Nephron (organoid): ENCODE measurements around the gene SEMA5A.

ENCODE experiments used
- H3K27ac Mint-ChIP-seq, 3 experiments: 2 replicates each; pipeline ENCODE4 v1.8.0; 2020; ENCODE audit warnings: mixed read lengths in 3 of 3, mild to moderate bottlenecking in 2 of 3, moderate library complexity in 1 of 3
- H3K27me3 Mint-ChIP-seq: 2 replicates; pipeline ENCODE4 v1.8.0; 2021; ENCODE audit warnings: low read depth, mild to moderate bottlenecking, moderate library complexity, mixed read lengths
- H3K36me3 Mint-ChIP-seq: 2 replicates; pipeline ENCODE4 v1.8.0; 2020; ENCODE audit warnings: low read depth, mixed read lengths
- H3K4me1 Mint-ChIP-seq: 2 replicates; pipeline ENCODE4 v1.8.0; 2020; ENCODE audit warnings: mixed read lengths
- H3K4me3 Mint-ChIP-seq, 3 experiments: 2 replicates each; pipeline ENCODE4 v1.8.0; 2020; ENCODE audit warnings: mild to moderate bottlenecking in 3 of 3, mixed read lengths in 3 of 3, moderate library complexity in 2 of 3
- H3K9me3 Mint-ChIP-seq: 2 replicates; pipeline ENCODE4 v1.8.0; 2020; ENCODE audit warnings: mixed read lengths
- TF ChIP-seq, protein P1 (sequence below), 3 experiments: fragments of 200-600 bp; sonication (generic); IDR thresholded peaks; one replicate each; pipeline ENCODE4 v1.5.0; 2021; ENCODE audit warnings: antibody characterized with exemption in 3 of 3; ENCODE audit not compliant: unreplicated experiment in 3 of 3

Gene SEMA5A

DNA sequence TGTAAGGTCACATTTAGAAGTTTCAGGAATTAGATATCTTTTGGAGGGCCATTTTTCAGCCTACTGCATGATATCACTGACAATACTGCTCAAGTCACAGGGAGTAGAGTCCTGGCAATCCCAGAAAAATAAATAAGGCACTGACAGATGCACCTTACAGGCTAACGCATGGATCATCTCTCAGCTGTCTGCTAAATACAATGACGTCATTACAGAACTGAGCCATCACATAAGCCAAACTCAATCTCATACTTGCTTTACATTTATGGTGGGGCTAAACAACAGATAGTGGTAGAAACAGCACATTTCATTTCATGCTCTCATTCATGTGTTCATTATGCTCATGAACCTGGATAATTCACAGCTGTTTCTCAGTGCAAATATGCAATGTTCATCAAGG is 243.7 kb downstream of the SEMA5A start:
- no peaks in the 10 kb centered on the region for H3K4me1 Mint-ChIP-seq

DNA sequence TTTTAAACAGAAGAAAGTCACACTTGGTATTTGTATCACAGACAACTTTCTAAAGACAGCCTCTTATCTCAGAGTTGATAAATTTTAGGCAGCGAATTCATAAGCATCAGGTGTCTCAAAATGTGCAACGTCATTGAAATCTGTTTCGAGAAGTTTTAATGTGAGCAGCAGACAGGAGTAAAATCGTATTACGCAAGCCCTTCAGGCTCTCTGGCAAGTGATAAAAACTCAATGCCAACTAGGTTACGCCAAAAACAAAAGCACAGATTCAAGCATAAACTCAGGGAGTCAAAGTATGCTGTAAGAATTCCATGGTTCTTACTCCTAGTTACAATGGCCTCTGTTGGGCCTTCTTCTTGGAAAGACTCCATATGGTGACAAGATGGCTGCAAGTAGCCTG is 244.7 kb downstream of the SEMA5A start:
- Mint-ChIP-seq H3K4me3 (no peak overlapping the region), H3K4me1 (no peaks in the 10 kb centered on the region), H3K27ac (no peak overlapping the region), H3K9me3 (no peaks in the 10 kb centered on the region), H3K27me3 (no peaks in the 10 kb centered on the region), H3K36me3 (peaks cover 7% of the 10 kb centered on the region)
- TF ChIP-seq, protein P1, sequence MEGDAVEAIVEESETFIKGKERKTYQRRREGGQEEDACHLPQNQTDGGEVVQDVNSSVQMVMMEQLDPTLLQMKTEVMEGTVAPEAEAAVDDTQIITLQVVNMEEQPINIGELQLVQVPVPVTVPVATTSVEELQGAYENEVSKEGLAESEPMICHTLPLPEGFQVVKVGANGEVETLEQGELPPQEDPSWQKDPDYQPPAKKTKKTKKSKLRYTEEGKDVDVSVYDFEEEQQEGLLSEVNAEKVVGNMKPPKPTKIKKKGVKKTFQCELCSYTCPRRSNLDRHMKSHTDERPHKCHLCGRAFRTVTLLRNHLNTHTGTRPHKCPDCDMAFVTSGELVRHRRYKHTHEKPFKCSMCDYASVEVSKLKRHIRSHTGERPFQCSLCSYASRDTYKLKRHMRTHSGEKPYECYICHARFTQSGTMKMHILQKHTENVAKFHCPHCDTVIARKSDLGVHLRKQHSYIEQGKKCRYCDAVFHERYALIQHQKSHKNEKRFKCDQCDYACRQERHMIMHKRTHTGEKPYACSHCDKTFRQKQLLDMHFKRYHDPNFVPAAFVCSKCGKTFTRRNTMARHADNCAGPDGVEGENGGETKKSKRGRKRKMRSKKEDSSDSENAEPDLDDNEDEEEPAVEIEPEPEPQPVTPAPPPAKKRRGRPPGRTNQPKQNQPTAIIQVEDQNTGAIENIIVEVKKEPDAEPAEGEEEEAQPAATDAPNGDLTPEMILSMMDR (IDR thresholded peaks at IDR 0.05; ENCODE audit: unreplicated experiment in 3 of 3) = no peak

More for the DNA sequence above, 243.7 kb downstream of the SEMA5A start:
- no peak overlapping the region for H3K4me3 Mint-ChIP-seq
- TF ChIP-seq, protein P1 (IDR thresholded peaks at IDR 0.05; ENCODE audit: unreplicated experiment in 3 of 3) = no peak
- H3K27me3 Mint-ChIP-seq = no peaks in the 10 kb centered on the region
- H3K36me3 Mint-ChIP-seq = peaks cover 7% of the 10 kb centered on the region
- no peaks in the 10 kb centered on the region for H3K9me3 Mint-ChIP-seq
- H3K27ac Mint-ChIP-seq = no peak overlapping the region

DNA sequence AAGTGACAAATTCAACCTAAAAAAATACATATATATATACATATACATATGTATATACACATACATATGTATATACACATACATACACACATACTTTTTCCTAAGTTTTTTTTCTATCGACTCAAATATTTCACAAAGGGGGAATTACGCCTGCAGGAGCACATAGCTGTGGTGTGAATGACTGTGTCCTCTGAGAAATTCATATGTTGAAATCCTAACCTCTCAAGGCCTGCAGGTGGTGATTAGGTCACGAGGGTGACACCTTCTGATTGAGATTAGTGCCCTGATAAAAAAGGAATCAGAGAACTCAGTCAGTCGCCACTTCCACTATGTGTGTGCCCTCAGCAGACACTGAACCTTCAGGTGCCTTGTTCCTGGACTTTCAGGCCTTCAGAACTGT is 248.7 kb downstream of the SEMA5A start:
- Mint-ChIP-seq H3K27me3 (peaks cover 5% of the 10 kb centered on the region), H3K27ac (no peak overlapping the region), H3K4me1 (no peaks in the 10 kb centered on the region), H3K4me3 (no peak overlapping the region), H3K36me3 (peaks cover 7% of the 10 kb centered on the region), H3K9me3 (no peaks in the 10 kb centered on the region)
- TF ChIP-seq, protein P1 (IDR thresholded peaks at IDR 0.05; ENCODE audit: unreplicated experiment in 3 of 3) = no peak

DNA sequence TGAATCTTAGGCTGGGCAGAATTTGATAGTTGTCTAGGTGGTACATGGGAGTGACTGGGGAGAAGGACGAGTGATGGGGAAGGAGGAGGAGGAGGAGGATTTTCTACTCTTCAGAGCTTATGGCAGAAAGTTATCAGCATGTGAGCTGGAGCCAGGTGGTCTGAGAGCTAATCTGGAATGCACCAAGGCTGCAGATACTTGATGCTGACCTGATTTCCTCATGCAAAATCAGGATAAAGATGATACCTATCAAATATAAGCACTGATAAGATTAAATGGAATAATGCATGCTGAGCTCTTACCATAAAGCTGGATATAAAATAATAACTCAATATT is 250.4 kb downstream of the SEMA5A start:
- no peaks in the 10 kb centered on the region for H3K9me3 Mint-ChIP-seq

DNA sequence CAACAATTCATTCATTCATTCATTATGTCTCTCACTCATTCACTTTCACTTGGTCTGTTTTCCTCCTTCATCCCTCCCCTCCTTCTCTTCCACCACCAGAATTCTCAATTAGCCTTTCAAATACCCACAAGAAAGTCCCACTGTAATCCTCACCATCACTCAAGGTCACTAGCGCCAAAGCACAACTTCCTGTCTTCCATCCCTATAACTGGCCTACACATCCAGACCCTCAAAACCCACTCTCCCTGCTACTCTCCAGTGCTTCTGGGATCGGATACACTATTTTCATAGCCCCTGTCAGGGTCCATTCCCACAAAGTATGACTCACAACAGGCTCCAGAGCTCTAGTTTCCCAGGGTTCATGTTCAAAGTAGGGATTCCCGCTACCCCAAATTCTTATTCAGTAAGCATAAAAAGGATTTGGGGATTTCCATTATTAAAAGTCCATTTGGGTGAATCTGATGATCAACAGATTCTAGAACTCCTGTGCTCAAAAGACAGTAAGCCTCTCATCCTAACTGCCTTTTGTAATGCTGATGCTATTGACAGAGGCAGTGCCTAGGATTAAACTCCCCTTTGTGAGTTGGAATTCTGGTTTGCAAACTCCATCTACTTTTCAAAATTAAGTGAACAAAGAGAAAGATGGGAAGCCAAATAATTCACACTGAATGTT is 250.9 kb downstream of the SEMA5A start:
- Mint-ChIP-seq H3K36me3 (peaks cover 4% of the 10 kb centered on the region), H3K27ac (no peak overlapping the region), H3K9me3 (no peaks in the 10 kb centered on the region), H3K4me3 (no peak overlapping the region), H3K4me1 (no peaks in the 10 kb centered on the region), H3K27me3 (peaks cover 5% of the 10 kb centered on the region)
- TF ChIP-seq, protein P1 (IDR thresholded peaks at IDR 0.05; ENCODE audit: unreplicated experiment in 3 of 3) = no peak

More for the DNA sequence above, 250.4 kb downstream of the SEMA5A start:
- TF ChIP-seq, protein P1 (IDR thresholded peaks at IDR 0.05; ENCODE audit: unreplicated experiment in 3 of 3) = no peak
- Mint-ChIP-seq H3K27me3 (peaks cover 5% of the 10 kb centered on the region), H3K4me3 (no peak overlapping the region), H3K27ac (no peak overlapping the region), H3K36me3 (peaks cover 5% of the 10 kb centered on the region), H3K4me1 (no peaks in the 10 kb centered on the region)

DNA sequence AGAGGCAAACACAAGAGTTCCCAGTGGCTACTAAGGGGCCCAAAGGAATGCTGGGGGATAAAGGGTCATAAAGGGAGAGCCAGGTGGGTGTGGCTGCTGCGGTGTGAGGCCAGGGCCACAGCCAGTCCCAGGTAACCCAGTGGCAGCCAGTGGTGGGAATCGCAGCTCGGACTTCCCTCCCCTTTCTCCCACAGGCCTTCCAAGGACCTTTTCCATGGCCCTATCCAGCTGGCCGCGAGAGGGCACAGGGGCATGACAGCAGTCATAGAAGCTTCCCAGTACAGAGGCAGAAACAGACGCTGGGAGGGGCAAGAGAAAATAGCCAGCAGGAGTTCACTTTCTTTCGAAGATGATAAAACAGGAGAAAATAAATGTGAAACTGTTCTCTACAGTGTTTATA is 257.6 kb downstream of the SEMA5A start:
- no peak overlapping the region for H3K27ac Mint-ChIP-seq
- H3K27me3 Mint-ChIP-seq = no peaks in the 10 kb centered on the region
- no peaks in the 10 kb centered on the region for H3K9me3 Mint-ChIP-seq
- no peak overlapping the region for H3K4me3 Mint-ChIP-seq
- H3K4me1 Mint-ChIP-seq = peaks cover 16% of the 10 kb centered on the region
- no peaks in the 10 kb centered on the region for H3K36me3 Mint-ChIP-seq
- TF ChIP-seq, protein P1 (IDR thresholded peaks at IDR 0.05; ENCODE audit: unreplicated experiment in 3 of 3) = no peak
